Calu3 (cell line): Measurements from ENCODE around the gene ACOT11. TPM values are rescaled to one million over a fixed set of nuclear protein-coding genes. Genes with fewer than 3 reads are reported as not detected.
A peak's percentile ranks its signal among the peaks of the same experiment; 100 is the strongest.

Experiments used
- BruUV-seq: library from RNA; stranded (reverse); fragments of 400-500 nt; replicated peaks from 2 replicates; lab custom pipeline; 2021; lab: Mats Ljungman, UMichigan
- CTCF ChIA-PET: fragments of 300-600 bp; sonication (Branson Sonifier 250); formaldehyde crosslinking; loops from one replicate; lab custom pipeline; 2022; ENCODE audit warnings: antibody characterized with exemption; lab: Charles Lee
- DNase-seq: peaks from one replicate; pipeline ENCODE4 v3.0.0; 2022
- H3K27ac Mint-ChIP-seq: one replicate; pipeline ENCODE4 v1.8.0; 2022; ENCODE audit warnings: mixed read lengths; ENCODE audit not compliant: unreplicated experiment
- H3K27me3 Mint-ChIP-seq: one replicate; pipeline ENCODE4 v1.8.0; 2022; ENCODE audit warnings: mixed read lengths; ENCODE audit not compliant: unreplicated experiment
- H3K36me3 Mint-ChIP-seq: one replicate; pipeline ENCODE4 v1.8.0; 2022; ENCODE audit warnings: mild to moderate bottlenecking, moderate library complexity, mixed read lengths; ENCODE audit not compliant: insufficient read depth, unreplicated experiment
- H3K4me1 Mint-ChIP-seq: one replicate; pipeline ENCODE4 v1.8.0; 2022; ENCODE audit warnings: mild to moderate bottlenecking, low read depth, mixed read lengths; ENCODE audit not compliant: unreplicated experiment
- H3K4me3 Mint-ChIP-seq: one replicate; pipeline ENCODE4 v1.8.0; 2022; ENCODE audit warnings: mild to moderate bottlenecking, low read depth, moderate library complexity, mixed read lengths; ENCODE audit not compliant: unreplicated experiment
- H3K9me3 Mint-ChIP-seq: one replicate; pipeline ENCODE4 v1.8.0; 2022; ENCODE audit warnings: low read depth, mixed read lengths; ENCODE audit not compliant: unreplicated experiment
- intact Hi-C: fragments of 100-400 bp; cut with micrococcal nuclease; formaldehyde crosslinking; loops from one replicate; pipeline ENCODE4 v1.10.0; 2022; ENCODE audit not compliant: unreplicated experiment
- total RNA-seq: library from RNA; stranded (reverse); gene quantifications from 2 replicates; pipeline ENCODE4 v1.2.3, GENCODE V29; 2022
- TF ChIP-seq, protein P1 (sequence below): fragments of 200-600 bp; IDR thresholded peaks from one replicate; pipeline ENCODE4 v1.8.0; 2022; ENCODE audit warnings: antibody characterized with exemption; ENCODE audit not compliant: unreplicated experiment

ACOT11 gene
- total RNA-seq, 1 experiment from 2014 or later: 10.4 TPM

- intact Hi-C loops: loop anchor here (1.0 kb wide), 1 partner anchor 311 kb away; no protein-coding TSS in a partner anchor
- peak overlapping the region; percentile 57 for H3K4me3 Mint-ChIP-seq
- CTCF ChIA-PET: interaction anchor here (0.6 to 1.4 kb wide), 8 partner anchors 14 to 387 kb away, joined by 3 to 10 read pairs (median 4); partner anchors contain the start of gene TTC22
Measured at GRCh38 chr1:54499360-54500106, 48.5 kb upstream of the ACOT11 start.

GRCh38 chr1:54500107-54500431 is 48.0 kb upstream of the ACOT11 start:
- peaks cover 4% of the 10 kb centered on the region for H3K36me3 Mint-ChIP-seq
- peak overlapping the region; percentile 57 for H3K4me3 Mint-ChIP-seq
- CTCF ChIA-PET: interaction anchor here (0.6 to 1.4 kb wide), 3 partner anchors 53 to 386 kb away, joined by 3 to 7 read pairs (median 4); partner anchors contain the start of gene TTC22
- TF ChIP-seq, protein P1, sequence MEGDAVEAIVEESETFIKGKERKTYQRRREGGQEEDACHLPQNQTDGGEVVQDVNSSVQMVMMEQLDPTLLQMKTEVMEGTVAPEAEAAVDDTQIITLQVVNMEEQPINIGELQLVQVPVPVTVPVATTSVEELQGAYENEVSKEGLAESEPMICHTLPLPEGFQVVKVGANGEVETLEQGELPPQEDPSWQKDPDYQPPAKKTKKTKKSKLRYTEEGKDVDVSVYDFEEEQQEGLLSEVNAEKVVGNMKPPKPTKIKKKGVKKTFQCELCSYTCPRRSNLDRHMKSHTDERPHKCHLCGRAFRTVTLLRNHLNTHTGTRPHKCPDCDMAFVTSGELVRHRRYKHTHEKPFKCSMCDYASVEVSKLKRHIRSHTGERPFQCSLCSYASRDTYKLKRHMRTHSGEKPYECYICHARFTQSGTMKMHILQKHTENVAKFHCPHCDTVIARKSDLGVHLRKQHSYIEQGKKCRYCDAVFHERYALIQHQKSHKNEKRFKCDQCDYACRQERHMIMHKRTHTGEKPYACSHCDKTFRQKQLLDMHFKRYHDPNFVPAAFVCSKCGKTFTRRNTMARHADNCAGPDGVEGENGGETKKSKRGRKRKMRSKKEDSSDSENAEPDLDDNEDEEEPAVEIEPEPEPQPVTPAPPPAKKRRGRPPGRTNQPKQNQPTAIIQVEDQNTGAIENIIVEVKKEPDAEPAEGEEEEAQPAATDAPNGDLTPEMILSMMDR: no peak
- H3K27ac Mint-ChIP-seq: no peak overlapping the region
- H3K4me1 Mint-ChIP-seq: peaks cover 17% of the 10 kb centered on the region
- H3K9me3 Mint-ChIP-seq: no peaks in the 10 kb centered on the region
- intact Hi-C loops: no loop called here
- no peak for DNase-seq
- no TSS peak for BruUV-seq
- peaks cover 38% of the 10 kb centered on the region for H3K27me3 Mint-ChIP-seq

More at GRCh38 chr1:54499360-54500106, 48.5 kb upstream of the ACOT11 start:
- Mint-ChIP-seq H3K4me1 (peaks cover 17% of the 10 kb centered on the region), H3K27me3 (peaks cover 43% of the 10 kb centered on the region), H3K9me3 (no peaks in the 10 kb centered on the region), H3K36me3 (peaks cover 4% of the 10 kb centered on the region), H3K27ac (no peak overlapping the region)
- DNase-seq: peak; percentile 66
- BruUV-seq: no TSS peak
- TF ChIP-seq, protein P1: no peak

- TF ChIP-seq, protein P1: no peak
- no TSS peak for BruUV-seq
- Mint-ChIP-seq H3K36me3 (peaks cover 4% of the 10 kb centered on the region), H3K4me1 (peaks cover 17% of the 10 kb centered on the region), H3K27ac (no peak overlapping the region), H3K9me3 (no peaks in the 10 kb centered on the region), H3K27me3 (peaks cover 31% of the 10 kb centered on the region), H3K4me3 (no peak overlapping the region)
- intact Hi-C loops: no loop called here
- CTCF ChIA-PET: no interaction called here
- no peak for DNase-seq
Measured at GRCh38 chr1:54501849-54502248, 46.2 kb upstream of the ACOT11 start.

- Mint-ChIP-seq H3K36me3 (peaks cover 4% of the 10 kb centered on the region), H3K9me3 (no peaks in the 10 kb centered on the region), H3K4me1 (peaks cover 17% of the 10 kb centered on the region), H3K27me3 (peaks cover 27% of the 10 kb centered on the region), H3K4me3 (no peak overlapping the region), H3K27ac (no peak overlapping the region)
- BruUV-seq: no TSS peak
- CTCF ChIA-PET: no interaction called here
- intact Hi-C loops: no loop called here
- no peak for DNase-seq
- TF ChIP-seq, protein P1: no peak
Measured at GRCh38 chr1:54502342-54502741, 45.7 kb upstream of the ACOT11 start.
